Mucosa of stomach (tissue), 1 donor: ENCODE data around the gene LRRC47.

Experiments
- H3K27me3 ChIP-seq: one replicate; pipeline ENCODE4 v1.7.0; 2013; ENCODE audit warnings: mild to moderate bottlenecking, low read length; ENCODE audit not compliant: control insufficient read depth, insufficient read depth
- H3K36me3 ChIP-seq: one replicate; pipeline ENCODE4 v1.7.0; 2013; ENCODE audit warnings: low read length; ENCODE audit not compliant: control insufficient read depth, insufficient read depth
- H3K4me1 ChIP-seq: one replicate; pipeline ENCODE4 v1.7.0; 2013; ENCODE audit warnings: mild to moderate bottlenecking, low read length; ENCODE audit not compliant: control insufficient read depth, insufficient read depth
- H3K4me3 ChIP-seq: one replicate; pipeline ENCODE4 v1.7.0; 2013; ENCODE audit warnings: low read length
- H3K9ac ChIP-seq: one replicate; pipeline ENCODE4 v1.7.0; 2013; ENCODE audit warnings: mild to moderate bottlenecking, low read length, moderate library complexity
- H3K9me3 ChIP-seq: one replicate; pipeline ENCODE4 v1.7.0; 2013; ENCODE audit warnings: mild to moderate bottlenecking, low read length, moderate library complexity; ENCODE audit not compliant: control insufficient read depth
- donor health status: Pancreatic carcinoma.

The LRRC47 gene

GRCh38 chr1:3796215-3797061 is at the start of gene LRRC47:
TSS of gene LRRC47 (minus strand) at chr1:3796498. CDS start at chr1:3796476, 22 bp downstream.
- Histone ChIP-seq H3K27me3 (peaks cover 2% of the 10 kb centered on the region), H3K9ac (peak within 1 kb of the TSS; percentile 73), H3K4me1 (peaks cover 14% of the 10 kb centered on the region), H3K9me3 (no peaks in the 10 kb centered on the region), H3K36me3 (no peaks in the 10 kb centered on the region), H3K4me3 (peak within 1 kb of the TSS; percentile 85)

- Histone ChIP-seq H3K4me3 (no peak overlapping the region), H3K27me3 (no peaks in the 10 kb centered on the region), H3K36me3 (peaks cover 8% of the 10 kb centered on the region), H3K9me3 (no peaks in the 10 kb centered on the region), H3K9ac (no peak overlapping the region), H3K4me1 (no peaks in the 10 kb centered on the region)
Observed at GRCh38 chr1:3842912-3843311, 46.6 kb upstream of the LRRC47 start.

GRCh38 chr1:3841491-3841890 is 45.2 kb upstream of the LRRC47 start:
- Histone ChIP-seq H3K9me3 (no peaks in the 10 kb centered on the region), H3K9ac (no peak overlapping the region), H3K27me3 (no peaks in the 10 kb centered on the region), H3K4me1 (no peaks in the 10 kb centered on the region), H3K4me3 (no peak overlapping the region), H3K36me3 (peaks cover 13% of the 10 kb centered on the region)

- H3K4me3 ChIP-seq, result no peak overlapping the region
- H3K9me3 ChIP-seq, result no peaks in the 10 kb centered on the region
- H3K27me3 ChIP-seq, result no peaks in the 10 kb centered on the region
- H3K9ac ChIP-seq, result no peak overlapping the region
- no peaks in the 10 kb centered on the region for H3K4me1 ChIP-seq
- peaks cover 13% of the 10 kb centered on the region for H3K36me3 ChIP-seq
Observed at GRCh38 chr1:3838788-3839187, 42.5 kb upstream of the LRRC47 start.

- Histone ChIP-seq H3K36me3 (peaks cover 13% of the 10 kb centered on the region), H3K9ac (no peak overlapping the region), H3K4me3 (no peak overlapping the region), H3K27me3 (no peaks in the 10 kb centered on the region), H3K4me1 (no peaks in the 10 kb centered on the region), H3K9me3 (no peaks in the 10 kb centered on the region)
Observed at GRCh38 chr1:3837685-3838084, 41.4 kb upstream of the LRRC47 start.

GRCh38 chr1:3837200-3837599 is 40.9 kb upstream of the LRRC47 start:
- Histone ChIP-seq H3K36me3 (peaks cover 13% of the 10 kb centered on the region), H3K4me3 (no peak overlapping the region)

GRCh38 chr1:3836421-3836820 is 40.1 kb upstream of the LRRC47 start:
- no peaks in the 10 kb centered on the region for H3K9me3 ChIP-seq
- H3K4me1 ChIP-seq, result no peaks in the 10 kb centered on the region
- no peak overlapping the region for H3K9ac ChIP-seq
- no peak overlapping the region for H3K4me3 ChIP-seq
- peaks cover 13% of the 10 kb centered on the region for H3K36me3 ChIP-seq
- H3K27me3 ChIP-seq, result no peaks in the 10 kb centered on the region

More at GRCh38 chr1:3837200-3837599, 40.9 kb upstream of the LRRC47 start:
- H3K9ac ChIP-seq, result no peak overlapping the region
- H3K9me3 ChIP-seq, result no peaks in the 10 kb centered on the region
- no peaks in the 10 kb centered on the region for H3K4me1 ChIP-seq
- H3K27me3 ChIP-seq, result no peaks in the 10 kb centered on the region

- Histone ChIP-seq H3K27me3 (no peaks in the 10 kb centered on the region), H3K4me1 (no peaks in the 10 kb centered on the region), H3K9ac (no peak overlapping the region), H3K9me3 (no peaks in the 10 kb centered on the region), H3K4me3 (no peak overlapping the region), H3K36me3 (peaks cover 13% of the 10 kb centered on the region)
Observed at GRCh38 chr1:3834701-3835100, 38.4 kb upstream of the LRRC47 start.

GRCh38 chr1:3831689-3832088 is 35.4 kb upstream of the LRRC47 start:
- no peaks in the 10 kb centered on the region for H3K4me1 ChIP-seq
- H3K9ac ChIP-seq, result no peak overlapping the region
- H3K4me3 ChIP-seq, result no peak overlapping the region
- H3K9me3 ChIP-seq, result no peaks in the 10 kb centered on the region
- no peaks in the 10 kb centered on the region for H3K27me3 ChIP-seq
- H3K36me3 ChIP-seq, result no peaks in the 10 kb centered on the region

- H3K4me3 ChIP-seq, result no peak overlapping the region
- no peak overlapping the region for H3K9ac ChIP-seq
- no peaks in the 10 kb centered on the region for H3K4me1 ChIP-seq
- no peaks in the 10 kb centered on the region for H3K27me3 ChIP-seq
- no peaks in the 10 kb centered on the region for H3K36me3 ChIP-seq
- no peaks in the 10 kb centered on the region for H3K9me3 ChIP-seq
Observed at GRCh38 chr1:3828391-3828790, 32.1 kb upstream of the LRRC47 start.

GRCh38 chr1:3827813-3828307 is 31.6 kb upstream of the LRRC47 start:
- Histone ChIP-seq H3K4me3 (no peak overlapping the region), H3K9ac (no peak overlapping the region), H3K9me3 (no peaks in the 10 kb centered on the region), H3K4me1 (no peaks in the 10 kb centered on the region), H3K36me3 (no peaks in the 10 kb centered on the region), H3K27me3 (no peaks in the 10 kb centered on the region)

- no peaks in the 10 kb centered on the region for H3K36me3 ChIP-seq
Observed at GRCh38 chr1:3825356-3825755, 29.1 kb upstream of the LRRC47 start.

More at GRCh38 chr1:3825356-3825755, 29.1 kb upstream of the LRRC47 start:
- Histone ChIP-seq H3K4me1 (no peaks in the 10 kb centered on the region), H3K9ac (no peak overlapping the region), H3K27me3 (no peaks in the 10 kb centered on the region), H3K4me3 (no peak overlapping the region), H3K9me3 (no peaks in the 10 kb centered on the region)
